Thymus (tissue), 11 donors: ENCODE data around the gene RXRA. TPM values are rescaled to one million over a fixed set of nuclear protein-coding genes. Genes with fewer than 3 reads are reported as not detected.

Experiments
- DNase-seq, 9 donors: peaks; one replicate each; pipeline ENCODE4 v3.0.0-alpha.2; 2013; ENCODE audit warnings: low spot score in 9 of 9, low read depth in 6 of 9, missing footprints in 1 of 9
- H3K27ac ChIP-seq, 2 donors: one replicate each; pipeline ENCODE4 v1.5.1; 2013; ENCODE audit warnings: control low read depth in 1 of 2, low read depth in 1 of 2, low read length in 1 of 2, mild to moderate bottlenecking in 1 of 2, moderate library complexity in 1 of 2
- H3K27me3 ChIP-seq, 2 donors: one replicate each; pipeline ENCODE4 v1.5.1; 2013; ENCODE audit warnings: low read length in 1 of 2; ENCODE audit not compliant: control insufficient read depth in 2 of 2, insufficient read depth in 1 of 2
- H3K36me3 ChIP-seq, 2 donors: one replicate each; pipeline ENCODE4 v1.5.1; 2013; ENCODE audit warnings: low read length in 1 of 2, mild to moderate bottlenecking in 1 of 2, moderate library complexity in 1 of 2; ENCODE audit not compliant: control insufficient read depth in 2 of 2, insufficient read depth in 2 of 2
- H3K4me1 ChIP-seq, 2 donors: one replicate each; pipeline ENCODE4 v1.5.1; 2013; ENCODE audit warnings: low read length in 2 of 2; ENCODE audit not compliant: control insufficient read depth in 2 of 2, insufficient read depth in 2 of 2
- H3K4me3 ChIP-seq, 2 donors: one replicate each; pipeline ENCODE4 v1.5.1; 2013; ENCODE audit warnings: low read length in 2 of 2, control low read depth in 1 of 2, mild to moderate bottlenecking in 1 of 2
- H3K9me3 ChIP-seq, 2 donors: one replicate each; pipeline ENCODE4 v1.5.1; 2013; ENCODE audit warnings: low read length in 1 of 2, mild to moderate bottlenecking in 1 of 2; ENCODE audit not compliant: control insufficient read depth in 2 of 2, insufficient read depth in 1 of 2
- WGBS: extraction: QIAGEN DNeasy Blood & Tissue Kit; methylation state at CpG from one replicate; pipeline ENCODE4 v1.1.7; 2013; 5-methylcytosine and 5-hydroxymethylcytosine counted together
- polyA plus RNA-seq: library from polyadenylated mRNA; stranded (reverse); fragments of 200-250 nt; gene quantifications from one replicate; pipeline ENCODE4 v1.2.3, GENCODE V29; 2013
- total RNA-seq: library from RNA; stranded (reverse); fragments of 120-200 nt; gene quantifications from one replicate; pipeline ENCODE4 v1.2.4, GENCODE V29; 2013
- donor health status: healthy.

RXRA gene
- total and polyA plus RNA-seq, 2 donors: 7.0 to 20.4 TPM

DNA sequence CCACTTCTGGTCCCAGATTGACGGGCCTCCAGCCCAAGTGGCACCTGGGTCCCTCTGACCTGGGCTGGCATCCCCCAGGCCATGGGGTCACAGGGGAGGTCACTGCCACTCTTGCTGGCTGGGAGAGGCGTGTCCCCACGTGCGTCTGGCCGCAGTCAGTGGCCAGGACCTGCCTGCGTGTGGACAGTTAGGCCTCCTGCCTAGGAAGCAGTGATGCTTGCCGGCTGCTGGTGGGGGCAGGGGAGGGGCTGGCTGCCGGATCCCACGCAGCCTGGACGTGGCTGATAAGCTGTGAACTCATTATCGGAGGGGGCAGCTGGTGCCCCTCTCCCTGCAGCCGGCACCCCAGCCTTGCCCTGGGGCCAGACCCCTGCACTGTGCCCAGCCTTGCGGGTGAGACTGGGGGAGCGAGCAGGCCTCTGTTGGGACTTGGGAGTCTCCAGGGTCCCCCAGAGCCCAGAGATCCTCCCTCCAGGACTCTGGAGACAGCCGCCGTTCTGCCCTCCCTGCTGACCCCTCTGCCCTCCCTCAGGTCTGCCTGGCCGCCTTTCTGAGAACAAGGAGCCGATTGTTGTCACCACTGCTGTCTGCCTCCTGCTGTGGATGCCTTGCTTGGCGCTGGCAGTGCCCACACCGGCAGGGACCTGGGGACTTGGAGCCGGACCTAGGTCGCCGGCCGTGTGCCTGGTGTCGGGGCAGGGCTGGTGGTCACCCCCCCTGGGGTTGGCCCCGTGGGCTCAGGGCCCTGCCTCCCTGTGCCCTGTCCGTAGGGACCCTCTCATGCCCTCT lies 12.3 kb downstream of the RXRA start:
- Histone ChIP-seq H3K4me3 (no peak overlapping the region), H3K36me3 (no peaks in the 10 kb centered on the region), H3K27me3 (no peaks in the 10 kb centered on the region), H3K27ac (no peak overlapping the region), H3K4me1 (peaks cover 0 to 6% of the 10 kb centered on the region in 2 donors), H3K9me3 (no peaks in the 10 kb centered on the region)
- DNase-seq: no peak
- 90% methylated on average over 27 of the region's 27 CpGs for WGBS

DNA sequence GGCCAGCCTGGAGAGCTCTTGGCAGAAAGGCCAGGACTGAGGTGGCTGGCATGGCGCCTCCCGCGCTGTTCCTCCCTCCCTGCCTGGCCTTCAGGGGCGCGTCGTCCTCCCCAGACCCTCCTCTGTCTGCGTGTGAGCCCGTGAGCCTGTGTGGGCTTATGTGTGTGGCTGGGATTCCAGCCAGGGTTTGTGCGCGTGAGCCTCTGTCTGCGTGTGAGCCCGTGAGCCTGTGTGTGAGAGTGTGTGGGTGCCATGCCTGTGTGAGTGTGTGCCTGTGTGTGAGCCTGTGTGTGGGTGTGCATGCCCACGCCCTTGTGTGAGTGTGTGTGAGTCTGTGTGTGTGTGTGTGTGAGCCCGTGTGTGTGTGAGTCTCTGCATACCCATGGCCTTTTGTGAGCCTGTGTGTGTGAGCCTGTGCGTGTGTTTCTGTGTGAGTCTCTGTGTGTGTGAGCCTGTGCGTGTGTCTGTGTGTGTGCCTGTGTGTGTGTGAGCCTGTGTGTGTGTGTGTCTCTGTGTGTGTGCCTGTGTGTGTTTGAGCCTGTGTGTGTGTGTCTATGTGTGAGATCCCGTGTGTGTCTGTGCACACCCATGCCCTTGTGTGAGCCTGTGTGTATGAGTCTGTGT lies 13.0 kb downstream of the RXRA start:
- no peak overlapping the region for H3K4me3 ChIP-seq
- H3K9me3 ChIP-seq: no peaks in the 10 kb centered on the region
- 93% methylated on average over 17 of the region's 17 CpGs for WGBS
- peaks cover 4 to 13% of the 10 kb centered on the region in 2 donors for H3K4me1 ChIP-seq
- no peaks in the 10 kb centered on the region for H3K36me3 ChIP-seq
- no peak overlapping the region for H3K27ac ChIP-seq
- H3K27me3 ChIP-seq: no peaks in the 10 kb centered on the region
- no peak for DNase-seq

DNA sequence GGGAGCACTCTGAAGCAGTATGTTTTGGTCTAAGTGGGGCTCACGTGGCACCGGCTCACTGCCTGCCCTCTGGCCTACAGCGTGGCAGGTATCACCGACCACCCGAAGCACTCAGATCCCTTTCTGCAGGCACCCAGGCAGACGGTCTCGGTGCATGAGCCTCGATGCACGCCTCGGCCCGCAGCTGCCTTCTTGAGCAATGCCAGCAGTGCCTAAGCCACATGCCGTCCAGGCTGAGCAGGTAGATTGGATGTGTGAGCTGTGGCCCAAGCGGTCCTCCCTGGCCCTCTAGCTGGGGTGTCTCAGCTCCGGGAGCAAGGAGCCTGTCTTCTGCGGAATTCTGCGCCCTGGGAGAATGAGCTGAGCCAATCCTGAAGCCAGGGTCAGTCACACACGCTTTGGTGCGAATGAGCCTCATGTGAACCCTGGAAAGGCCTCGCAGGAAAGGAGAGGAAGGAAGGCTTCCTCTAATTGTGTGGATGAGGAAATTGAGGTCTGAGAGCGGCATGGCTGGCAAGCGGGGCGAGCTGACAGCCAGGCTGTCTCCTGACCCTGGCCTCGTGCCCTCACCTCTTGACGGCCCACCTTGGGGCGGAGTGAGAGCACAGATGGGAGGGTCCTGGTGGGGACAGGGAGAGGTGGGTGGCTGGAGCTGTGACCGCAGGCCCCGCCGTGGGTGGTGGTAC lies 14.4 kb downstream of the RXRA start:
- Histone ChIP-seq H3K4me1 (peaks cover 11 to 23% of the 10 kb centered on the region in 2 donors), H3K27me3 (no peaks in the 10 kb centered on the region), H3K9me3 (no peaks in the 10 kb centered on the region), H3K36me3 (no peaks in the 10 kb centered on the region), H3K27ac (no peak overlapping the region), H3K4me3 (no peak overlapping the region)
- 89% methylated on average over 28 of the region's 28 CpGs for WGBS
- DNase-seq: no peak

DNA sequence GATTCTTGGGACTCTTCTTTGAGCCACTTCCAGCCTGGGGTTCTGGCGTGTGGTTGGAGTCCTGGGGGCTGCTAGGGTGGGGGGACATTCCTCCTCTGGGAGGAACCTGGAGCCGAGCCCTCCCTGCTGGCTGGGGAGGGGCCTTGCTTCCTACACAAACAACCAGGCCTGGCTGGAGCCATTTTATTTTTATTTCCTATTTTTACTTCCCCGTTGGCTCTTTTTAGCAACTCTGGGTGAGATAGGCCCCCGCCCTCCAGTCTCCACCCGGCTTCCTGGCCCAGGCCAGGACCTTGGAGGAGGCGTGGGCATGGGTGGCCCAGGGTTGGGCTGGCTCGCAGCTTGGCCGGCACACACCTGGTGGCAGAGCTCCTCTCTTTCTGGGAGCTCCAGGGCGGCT lies 15.1 kb downstream of the RXRA start:
- WGBS: 86% methylated on average over 9 of the region's 9 CpGs
- Histone ChIP-seq H3K36me3 (no peaks in the 10 kb centered on the region), H3K27ac (no peak overlapping the region), H3K9me3 (no peaks in the 10 kb centered on the region), H3K4me3 (no peak overlapping the region), H3K4me1 (peaks cover 11 to 23% of the 10 kb centered on the region in 2 donors), H3K27me3 (no peaks in the 10 kb centered on the region)
- no peak for DNase-seq

DNA sequence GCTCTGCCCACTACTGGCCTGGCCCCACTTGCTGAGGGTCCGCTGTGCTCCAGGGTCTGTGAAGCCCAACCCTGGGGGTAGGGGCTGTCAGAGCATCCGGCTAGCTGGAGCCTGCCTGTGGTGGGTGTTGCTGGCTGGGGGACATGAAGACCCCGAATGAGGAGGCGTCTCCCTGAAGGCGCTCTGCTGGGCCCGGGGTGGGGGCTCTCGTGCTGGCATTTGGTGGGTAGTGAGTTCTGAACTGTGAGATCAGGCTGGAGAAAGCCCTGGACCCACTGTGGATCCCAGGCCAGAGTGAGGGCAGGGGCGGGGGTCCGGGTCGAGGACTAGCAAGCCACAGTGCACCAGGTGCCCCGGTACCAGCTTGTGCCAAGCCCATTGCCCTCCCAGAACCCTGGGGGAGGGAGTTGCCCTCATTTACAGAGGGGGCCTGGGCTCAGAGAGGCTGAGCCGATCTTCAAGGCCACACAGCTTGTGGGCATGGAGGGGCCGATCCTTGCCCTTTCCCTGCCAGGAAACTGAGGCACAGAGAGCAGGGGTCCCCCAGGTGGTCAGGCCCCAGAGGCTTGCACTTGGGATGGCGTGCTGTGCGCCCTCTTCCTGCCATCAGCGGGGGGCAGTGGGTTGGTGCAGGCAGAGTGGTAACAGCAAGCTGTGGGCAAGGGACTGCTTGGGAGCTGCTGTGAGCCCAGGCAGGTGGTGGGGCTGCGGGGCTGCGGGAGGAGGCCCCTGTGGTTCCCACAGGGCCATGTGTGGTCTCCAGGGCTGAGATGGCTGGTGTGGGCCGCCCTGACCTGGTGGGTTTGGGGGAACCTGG lies 15.9 kb downstream of the RXRA start:
- H3K4me3 ChIP-seq: no peak overlapping the region
- H3K4me1 ChIP-seq: peaks cover 11 to 23% of the 10 kb centered on the region in 2 donors
- no peak for DNase-seq
- no peaks in the 10 kb centered on the region for H3K9me3 ChIP-seq
- no peak overlapping the region for H3K27ac ChIP-seq
- whole genome bisulfite sequencing: 78% methylated on average over 19 of the region's 19 CpGs
- no peaks in the 10 kb centered on the region for H3K27me3 ChIP-seq
- no peaks in the 10 kb centered on the region for H3K36me3 ChIP-seq

DNA sequence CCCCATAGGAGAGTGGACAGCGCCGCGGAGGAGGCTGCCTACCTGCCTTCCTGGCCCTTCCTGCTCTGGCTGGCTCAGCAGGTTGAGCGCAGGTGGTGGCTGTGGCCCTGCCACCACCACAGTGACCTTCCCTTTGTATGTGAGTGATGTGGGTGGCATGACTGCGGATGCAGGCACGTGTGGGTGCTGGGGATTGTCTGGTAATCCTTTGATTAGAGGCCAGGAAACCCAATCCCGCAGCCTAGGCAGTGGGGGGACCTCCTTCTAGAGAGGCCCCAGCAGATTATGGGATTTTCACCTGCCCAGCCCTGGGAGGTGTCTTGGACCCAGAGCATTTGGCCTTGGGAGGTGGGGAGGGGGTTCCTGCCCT lies 16.5 kb downstream of the RXRA start:
- H3K4me1 ChIP-seq: peaks cover 11 to 23% of the 10 kb centered on the region in 2 donors
- no peaks in the 10 kb centered on the region for H3K9me3 ChIP-seq
- no peak for DNase-seq
- no peak overlapping the region for H3K27ac ChIP-seq
- no peak overlapping the region for H3K4me3 ChIP-seq
- 48% methylated on average over 7 of the region's 7 CpGs for WGBS
- H3K36me3 ChIP-seq: no peaks in the 10 kb centered on the region
- H3K27me3 ChIP-seq: no peaks in the 10 kb centered on the region

DNA sequence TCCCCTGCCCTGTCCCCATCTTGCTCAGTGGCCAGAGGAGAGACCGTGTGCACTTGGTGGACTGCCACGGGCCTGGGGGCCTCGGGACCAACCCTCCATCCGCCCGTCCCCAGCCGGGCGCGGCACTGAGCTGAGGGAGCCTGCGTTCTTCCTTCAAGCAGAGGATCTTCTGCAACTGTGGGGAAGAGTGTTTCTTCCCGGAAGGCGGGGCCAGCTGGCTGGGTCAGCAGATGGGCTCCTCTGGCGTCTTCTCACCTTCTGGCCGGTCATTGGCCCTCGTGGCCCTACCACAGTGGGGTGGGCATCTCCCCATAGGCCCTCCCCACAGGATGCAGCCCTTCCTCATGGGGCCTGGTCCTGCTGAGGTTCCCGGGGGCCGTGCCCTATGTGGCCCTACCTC lies 17.4 kb downstream of the RXRA start:
- 81% methylated on average over 16 of the region's 16 CpGs for WGBS
- no peak for DNase-seq

DNA sequence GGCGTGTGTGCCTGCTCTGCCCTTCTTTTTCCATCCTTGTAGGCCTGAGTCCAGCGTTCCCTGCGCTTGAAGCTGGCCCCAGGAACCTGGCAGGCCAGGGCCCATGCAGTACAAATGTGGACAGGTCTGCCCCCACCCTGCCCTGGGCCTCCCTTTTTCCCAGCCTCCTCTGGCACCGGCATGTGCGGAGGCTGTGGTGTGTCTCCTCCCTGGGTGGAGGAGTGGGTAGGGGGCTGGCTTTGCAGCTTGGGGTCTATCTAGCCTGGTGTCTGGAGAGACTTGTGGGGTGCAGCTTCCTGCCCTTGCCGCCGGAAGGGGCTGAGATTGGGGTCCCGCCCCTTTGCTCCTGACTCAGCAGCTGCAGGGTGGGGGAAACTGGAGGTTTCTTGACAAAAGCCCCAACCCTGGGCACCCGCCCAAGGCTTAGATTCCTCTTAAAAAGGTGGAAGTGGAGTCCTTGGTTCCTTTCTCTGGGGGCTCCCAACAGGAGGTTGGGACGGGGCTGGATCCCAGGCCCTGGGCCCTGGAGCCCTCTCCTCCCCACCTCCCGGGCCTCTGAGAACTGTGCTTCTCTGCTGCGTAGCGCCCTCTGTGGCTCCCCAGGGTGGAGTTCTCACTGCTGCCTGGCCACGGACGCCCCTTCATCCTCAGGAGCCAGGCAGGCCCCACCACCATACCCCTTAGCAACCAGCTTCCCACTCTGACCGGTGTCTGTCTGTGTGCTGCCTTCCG lies 18.0 kb downstream of the RXRA start:
- Histone ChIP-seq H3K9me3 (no peaks in the 10 kb centered on the region), H3K4me1 (peaks cover 11 to 23% of the 10 kb centered on the region in 2 donors), H3K27me3 (no peaks in the 10 kb centered on the region), H3K4me3 (no peak overlapping the region), H3K27ac (peak overlapping the region in 1 of 2 donors; percentile 37), H3K36me3 (no peaks in the 10 kb centered on the region)
- 31% methylated on average over 17 of the region's 17 CpGs for WGBS
- DNase-seq: peak in 5 of 9 donors; percentile 29 to 75 (median 32)

More for the DNA sequence above, 17.4 kb downstream of the RXRA start:
- H3K27ac ChIP-seq: no peak overlapping the region
- H3K4me1 ChIP-seq: peaks cover 11 to 23% of the 10 kb centered on the region in 2 donors
- no peak overlapping the region for H3K4me3 ChIP-seq
- H3K36me3 ChIP-seq: no peaks in the 10 kb centered on the region
- H3K27me3 ChIP-seq: no peaks in the 10 kb centered on the region
- H3K9me3 ChIP-seq: no peaks in the 10 kb centered on the region
